Kidney capillary endothelial cell (primary cell): Measurements from ENCODE around the gene CANT1.
"Not testable (repeated sequence)": the region's sequence is repeated elsewhere in the genome, so short reads cannot be mapped to it uniquely, and the experiment has no call there.

Experiments
- DNase-seq: peaks from one replicate; pipeline ENCODE4 v3.0.0-alpha.2; 2018; ENCODE audit warnings: low spot score

CANT1 gene

DNA sequence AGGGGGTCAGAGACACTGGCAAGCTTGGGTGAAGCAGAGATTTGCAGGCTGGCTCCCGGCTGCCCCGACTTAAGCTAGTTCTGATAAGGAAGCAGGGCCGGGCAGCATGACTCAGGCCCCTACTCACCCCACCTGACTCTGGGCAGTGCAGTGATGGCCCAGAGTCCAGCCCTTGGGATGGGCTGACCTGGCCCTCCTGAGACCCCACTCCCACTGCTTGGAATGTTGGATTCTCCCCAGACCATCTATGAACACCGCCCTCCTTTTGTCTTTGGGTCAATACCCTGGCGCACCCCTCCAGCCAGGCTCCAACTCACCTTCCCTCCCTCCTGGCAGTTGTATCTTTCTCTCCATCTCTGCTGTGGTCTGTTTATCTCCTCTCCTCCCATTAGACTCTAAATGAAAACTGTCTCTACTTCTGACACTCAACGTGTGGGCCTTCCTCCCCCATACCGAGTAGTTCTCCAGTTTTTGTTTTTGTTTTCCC is 50.9 kb downstream of the CANT1 start:
- no peak for DNase-seq

DNA sequence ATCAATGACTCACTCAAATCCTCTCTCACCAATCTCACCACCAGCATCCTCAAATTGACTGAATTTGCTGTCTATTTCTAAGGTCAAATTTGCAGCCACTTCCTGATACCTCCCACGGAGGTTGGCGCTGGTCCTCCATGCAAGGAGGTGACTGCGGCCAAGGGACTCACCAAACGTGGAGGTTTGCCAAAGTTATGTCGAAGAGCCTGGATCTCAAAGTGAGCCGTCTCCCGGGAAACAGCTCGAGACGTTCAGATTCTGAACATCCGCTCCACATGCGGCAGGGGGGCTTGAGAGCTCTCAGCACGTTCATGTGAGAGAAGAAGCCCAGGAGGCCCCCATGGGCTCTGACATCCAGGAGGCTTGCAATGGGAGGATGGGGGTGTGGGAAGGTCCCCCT is 52.4 kb downstream of the CANT1 start:
- DNase-seq, result no peak

DNA sequence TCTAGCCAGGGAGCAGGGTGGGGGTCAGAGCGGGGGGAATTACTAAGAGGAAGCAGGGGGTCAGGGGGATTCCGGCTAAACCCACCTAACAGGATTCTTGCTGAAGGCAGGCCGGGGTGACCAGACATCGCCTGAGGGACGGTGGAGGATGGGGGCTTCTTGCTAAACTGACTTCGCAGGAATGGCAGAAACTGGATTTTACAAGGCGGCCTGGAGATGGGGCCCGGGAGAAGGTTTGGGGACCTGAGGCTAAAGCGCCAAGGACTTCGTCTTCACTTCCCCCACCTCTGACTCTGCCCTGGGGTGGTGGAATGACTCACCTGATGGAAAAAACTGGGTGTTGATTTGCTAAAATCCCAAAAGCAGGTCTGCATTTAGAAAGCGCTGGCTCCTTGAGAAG is 53.3 kb downstream of the CANT1 start:
- no peak for DNase-seq

DNA sequence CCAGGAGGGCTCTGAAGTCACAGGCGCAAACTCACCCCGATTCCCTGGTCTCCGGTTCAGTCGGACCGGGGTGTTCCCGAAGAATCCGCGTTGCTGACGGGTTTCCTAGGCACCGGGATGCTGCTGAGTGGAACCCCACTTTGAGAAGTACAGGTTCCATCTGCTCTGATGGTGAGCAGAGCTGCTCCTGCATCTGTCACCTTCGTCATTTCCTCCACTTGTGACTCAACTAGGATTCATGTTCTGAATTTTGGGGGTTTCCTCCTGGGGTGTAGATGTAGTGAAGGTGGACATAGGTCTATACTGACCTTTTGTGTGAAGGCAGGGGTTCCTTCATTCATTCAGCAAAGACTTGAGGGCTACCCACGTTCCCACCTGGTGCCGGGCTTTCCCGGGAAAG is 54.9 kb downstream of the CANT1 start:
- no peak for DNase-seq

DNA sequence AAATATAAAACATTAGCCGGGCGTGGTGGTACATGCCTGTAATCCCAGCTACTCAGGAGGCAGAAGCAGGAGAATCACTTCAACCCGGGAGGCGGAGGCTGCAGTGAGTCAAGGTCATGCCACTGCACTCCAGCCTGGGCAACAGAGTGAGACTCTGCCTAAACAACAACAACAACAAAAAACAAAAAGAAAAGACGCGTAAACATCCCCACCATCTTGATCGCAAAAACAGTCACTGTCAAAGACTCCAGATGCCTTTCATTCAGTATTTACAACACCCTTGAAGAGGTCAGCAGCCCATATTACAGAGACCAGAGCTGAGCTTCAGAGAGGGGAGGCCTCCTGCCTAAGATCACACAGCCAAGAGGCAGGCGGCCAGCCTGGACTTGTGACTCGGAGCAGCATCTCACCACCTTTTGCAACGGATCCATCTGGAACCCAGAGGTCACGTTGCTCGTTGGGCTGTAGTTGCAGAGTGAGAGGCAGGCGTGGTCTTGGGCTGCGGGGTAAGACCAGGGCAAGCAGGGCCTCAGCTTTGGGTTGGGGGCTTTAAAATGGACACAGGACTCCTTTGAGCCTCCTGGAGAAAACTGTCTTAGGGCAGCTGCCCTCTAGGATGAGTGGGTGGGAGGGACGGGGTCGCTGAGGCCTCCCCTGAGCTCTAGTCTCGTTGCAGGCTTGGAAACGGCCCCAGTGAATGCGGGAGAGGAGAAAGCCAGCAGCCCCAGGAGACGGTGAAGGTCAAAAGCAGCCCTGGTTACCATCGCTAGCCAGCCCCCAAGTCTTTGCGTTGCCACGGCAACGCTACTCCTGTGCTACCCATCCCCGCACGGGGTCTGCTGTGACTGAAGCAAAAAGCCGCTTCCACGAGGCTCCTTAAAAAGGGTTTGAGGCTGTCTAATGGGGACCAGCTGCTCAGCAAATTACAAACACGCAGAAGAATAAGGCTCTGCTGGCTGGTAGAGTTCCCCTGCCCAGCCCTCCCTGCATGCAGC is 55.9 kb downstream of the CANT1 start:
- no peak for DNase-seq

DNA sequence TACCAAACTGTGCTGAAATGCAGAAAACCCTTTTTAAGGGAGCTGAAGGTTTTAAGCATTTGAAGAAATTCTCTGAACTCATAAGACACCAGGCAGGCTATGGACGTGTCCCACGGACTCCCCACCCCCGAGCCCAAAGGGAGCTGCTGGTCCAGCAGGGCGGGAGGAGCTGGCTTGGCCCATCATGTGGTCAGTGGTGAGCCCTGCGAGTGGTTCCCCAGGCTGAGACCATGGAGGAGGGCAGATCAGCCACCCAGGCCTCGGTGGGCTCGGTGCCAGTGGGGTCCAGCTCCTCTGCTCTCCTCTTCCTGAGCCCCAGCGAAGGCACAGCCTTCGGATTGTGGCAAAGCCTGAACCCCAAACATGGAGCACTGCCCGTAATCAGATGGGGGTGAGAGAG is 56.9 kb downstream of the CANT1 start:
- no peak for DNase-seq

DNA sequence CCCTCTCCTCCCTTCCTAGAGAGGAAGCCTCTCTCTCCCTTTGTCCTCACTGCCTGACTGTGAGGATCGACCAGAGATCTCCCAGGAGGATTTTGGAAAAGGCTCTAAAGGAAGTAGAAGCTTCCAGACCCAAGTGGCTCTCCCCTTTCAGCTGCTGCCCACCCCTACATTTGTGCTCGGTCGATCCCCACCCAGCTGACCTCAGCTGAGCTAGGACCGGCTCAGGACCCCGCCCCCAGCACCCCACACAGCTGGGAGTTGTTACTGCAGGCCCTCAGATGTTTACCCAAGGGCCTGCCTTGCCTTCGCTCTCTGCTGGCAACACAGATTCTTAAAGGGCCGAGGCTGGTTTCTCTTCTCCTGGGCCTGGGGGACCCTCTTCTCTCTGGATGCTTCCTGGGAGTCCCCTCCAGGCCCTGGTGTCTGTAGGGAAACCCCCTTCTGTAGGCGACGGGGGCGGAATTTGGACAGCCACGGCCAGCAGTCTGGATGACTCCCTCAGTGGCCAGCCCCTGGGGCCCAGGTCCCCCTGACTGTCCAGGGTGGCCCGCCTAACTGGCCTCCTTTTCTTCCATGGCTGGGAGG is 57.5 kb downstream of the CANT1 start:
- no peak for DNase-seq

DNA sequence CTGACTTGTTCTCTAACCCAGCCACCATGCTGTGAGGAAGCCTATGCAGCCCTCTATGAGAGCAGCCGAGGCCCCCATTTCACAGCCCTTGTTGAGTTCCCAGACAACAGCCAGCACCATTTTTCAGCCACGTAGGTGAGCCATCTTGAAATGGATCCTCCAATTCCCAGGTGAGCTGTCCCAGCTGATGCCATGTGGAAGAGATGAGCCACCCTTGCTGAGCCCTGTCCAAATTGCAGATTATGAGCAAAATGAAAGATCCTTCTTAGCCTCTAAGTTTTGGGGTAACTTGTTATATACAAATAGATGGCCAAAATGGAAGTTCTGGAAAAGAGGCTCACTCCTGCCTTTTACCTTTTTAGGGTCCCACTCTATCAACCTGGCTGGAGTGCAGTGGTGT is 58.7 kb downstream of the CANT1 start:
- DNase-seq, result no peak

DNA sequence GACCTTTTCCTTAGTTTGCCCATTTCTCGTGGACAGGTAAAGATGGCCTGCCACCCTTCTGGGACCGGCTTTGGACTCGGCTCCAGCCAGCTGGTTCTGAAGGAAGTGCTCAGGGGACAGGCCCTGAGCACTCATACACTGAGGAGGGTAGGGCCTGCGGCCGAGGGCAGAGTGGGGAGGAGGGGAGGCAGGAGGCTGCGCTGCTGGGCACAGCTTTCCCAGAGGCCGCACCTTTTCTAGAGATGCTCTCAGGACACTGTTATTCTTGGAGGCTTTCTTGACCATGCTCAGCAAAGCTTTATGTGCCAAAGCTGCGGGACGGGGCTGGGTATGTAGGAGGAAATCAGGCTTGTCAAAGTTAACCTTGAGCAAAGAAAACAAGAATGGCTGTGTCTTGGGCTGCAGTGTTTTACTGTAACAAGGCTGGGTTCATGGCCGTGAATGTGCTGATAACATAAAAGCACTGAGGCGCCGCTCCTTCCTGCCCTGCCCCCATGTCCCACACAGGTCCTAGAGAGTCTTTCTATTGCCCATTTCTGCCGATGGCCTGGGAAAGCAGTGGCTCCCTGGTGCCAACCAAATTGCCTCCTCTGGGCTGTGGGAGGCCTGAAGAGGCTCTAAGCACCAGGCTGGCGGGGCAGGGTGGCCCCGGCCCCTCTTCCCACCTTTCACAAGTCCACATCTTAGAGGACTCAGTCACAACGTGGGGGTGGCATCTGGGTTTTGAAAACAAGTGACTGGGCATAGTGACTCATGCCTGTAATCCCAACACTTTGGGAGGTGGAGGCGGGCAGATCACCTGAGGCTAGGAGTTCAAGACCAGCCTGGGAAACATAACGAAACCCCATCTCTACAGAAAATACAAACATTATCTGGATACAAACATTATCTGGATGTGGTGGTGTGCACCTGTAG is 62.1 kb downstream of the CANT1 start:
- no peak for DNase-seq

DNA sequence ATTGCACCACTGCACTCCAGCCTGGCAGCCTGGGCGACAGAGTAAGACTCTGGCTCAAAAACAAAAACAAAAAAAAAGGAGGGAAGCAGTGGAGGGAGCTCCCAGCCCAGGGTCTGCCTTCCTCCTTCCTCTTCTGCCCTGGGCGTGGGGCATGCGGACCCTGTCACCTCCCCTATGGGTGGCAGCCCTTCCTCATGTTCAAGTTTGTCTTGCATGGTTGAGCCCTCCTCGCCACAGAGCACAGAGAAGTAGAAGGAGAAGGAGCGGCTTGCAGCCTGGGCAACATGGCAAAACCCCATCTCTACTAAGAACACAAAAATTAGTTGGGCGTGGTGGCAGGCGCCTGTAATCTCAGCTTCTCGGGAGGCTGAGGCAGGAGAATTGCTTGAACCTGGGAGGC is 62.9 kb downstream of the CANT1 start:
- DNase-seq, result no peak

DNA sequence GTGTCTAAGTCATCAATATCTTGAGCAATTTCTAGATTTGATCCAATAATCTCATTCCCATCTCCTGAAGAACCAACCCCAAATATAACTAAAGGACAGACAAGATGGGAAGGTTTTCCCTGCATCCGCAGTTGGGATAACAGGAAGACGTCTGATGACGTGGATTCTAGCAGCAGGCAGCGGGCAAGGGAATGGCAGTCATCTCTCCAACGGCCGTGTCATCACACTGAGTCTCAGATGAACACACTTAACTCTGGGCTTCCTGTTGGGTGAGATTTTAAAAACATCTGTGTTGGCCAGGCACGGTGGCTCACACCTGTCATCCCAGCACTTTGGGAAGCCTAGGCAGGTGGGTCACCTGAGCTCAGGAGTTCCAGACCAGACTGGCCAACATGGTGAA is 63.4 kb downstream of the CANT1 start:
- no peak for DNase-seq

DNA sequence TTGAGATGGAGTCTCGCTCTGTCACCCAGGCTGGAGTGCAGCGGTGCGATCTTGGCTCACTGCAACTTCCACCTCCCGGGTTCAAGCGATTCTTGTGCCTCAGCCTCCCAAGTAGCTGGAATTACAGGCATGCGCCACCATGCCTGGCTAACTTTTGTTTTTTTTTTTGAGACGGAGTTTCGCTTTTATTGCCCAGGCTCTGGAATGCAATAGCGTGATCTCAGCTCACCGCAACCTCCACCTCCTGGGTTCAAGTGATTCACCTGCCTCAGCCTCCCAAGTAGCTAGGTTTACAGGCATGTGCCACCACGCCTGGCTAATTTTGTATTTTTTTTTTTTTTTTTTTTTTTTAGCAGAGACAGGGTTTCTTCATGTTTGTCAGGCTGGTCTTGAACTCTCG is 64.1 kb downstream of the CANT1 start:
- DNase-seq, result not testable (repeated sequence)

DNA sequence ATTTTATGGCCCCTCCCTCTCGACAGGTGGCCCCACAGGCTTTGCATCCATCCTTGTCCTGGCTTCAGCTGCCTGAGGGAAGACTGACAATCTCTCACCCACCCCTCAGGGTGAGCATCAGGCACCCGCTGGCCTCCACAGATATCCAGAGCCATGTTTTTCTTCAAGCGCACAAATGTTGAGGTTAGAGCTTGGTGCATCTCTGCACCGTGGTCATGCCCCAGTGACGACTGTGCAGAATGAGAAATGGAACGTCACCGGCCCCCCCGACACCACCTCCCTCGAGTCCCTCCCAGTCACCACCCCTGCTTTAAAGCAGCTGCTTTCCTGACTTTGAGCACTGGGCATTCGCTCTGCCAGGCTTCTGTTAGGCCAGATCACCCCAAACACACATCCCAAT is 64.6 kb downstream of the CANT1 start:
- no peak for DNase-seq

DNA sequence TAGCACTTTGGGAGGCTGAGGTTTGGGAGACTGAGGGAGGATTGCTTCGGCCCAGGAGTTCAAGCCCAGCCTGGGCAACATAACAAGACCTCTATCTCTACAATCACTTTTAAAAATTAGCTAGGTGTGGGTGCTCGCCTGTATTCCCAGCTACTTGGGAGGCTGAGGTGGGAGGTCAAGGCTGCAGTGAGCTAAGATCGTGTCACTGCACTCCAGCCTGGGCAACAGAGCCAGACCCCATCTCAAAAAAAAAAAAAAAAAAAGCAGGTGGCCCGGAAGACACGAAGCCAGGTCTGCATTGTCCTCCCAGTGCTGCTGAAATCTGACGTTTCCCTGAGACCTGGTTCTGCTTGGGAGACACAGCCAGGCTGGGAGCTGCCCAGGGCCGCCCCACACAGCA is 65.5 kb downstream of the CANT1 start:
- DNase-seq, result no peak
